Right cardiac atrium (tissue), 5 donors: ENCODE measurements around the gene MUC15. TPM values are rescaled to one million over a fixed set of nuclear protein-coding genes. Genes with fewer than 3 reads are reported as not detected.

ENCODE experiments used
- ATAC-seq, 2 donors: fragments of 200-7000 bp; cut with Tn5 transposase; one replicate each; pipeline versions ENCODE4 v1.8.0 to v1.9.1; 2020; ENCODE audit warnings: moderate library complexity in 2 of 2, mild to moderate bottlenecking in 1 of 2
- DNase-seq, 3 donors: peaks; one replicate each; pipeline ENCODE4 v3.0.0-alpha.2; 2020
- H3K27ac ChIP-seq: one replicate; pipeline ENCODE4 v1.5.1; 2013; ENCODE audit warnings: mild to moderate bottlenecking, low read length, control low read depth, moderate library complexity
- H3K27me3 ChIP-seq: one replicate; pipeline ENCODE4 v1.6.1; 2013; ENCODE audit not compliant: control insufficient read depth, insufficient read depth
- H3K4me1 ChIP-seq: one replicate; pipeline ENCODE4 v1.6.1; 2013; ENCODE audit warnings: low read length; ENCODE audit not compliant: control insufficient read depth, insufficient read depth
- H3K4me3 ChIP-seq: one replicate; pipeline ENCODE4 v1.5.1; 2013; ENCODE audit warnings: low read length, control low read depth
- H3K9me3 ChIP-seq: one replicate; pipeline ENCODE4 v1.6.1; 2013; ENCODE audit warnings: low read length; ENCODE audit not compliant: control insufficient read depth
- WGBS: extraction: QIAGEN DNeasy Blood & Tissue Kit; methylation state at CpG from one replicate; pipeline ENCODE4 v1.1.7; 2013; 5-methylcytosine and 5-hydroxymethylcytosine counted together
- intact Hi-C, 4 donors: fragments of 100-400 bp; cut with DNase I; formaldehyde crosslinking; loops; one replicate each; pipeline versions ENCODE4 v1.11.0 to v1.14.0; 2022 to 2023
- polyA plus RNA-seq: library from polyadenylated mRNA; stranded (reverse); fragments of 200-250 nt; gene quantifications from one replicate; pipeline ENCODE4 v1.2.3, GENCODE V29; 2013
- total RNA-seq, 4 donors: library from RNA; stranded (reverse); fragmentation: NEBNext Ultra II Directional; extraction: Animal tissue kit (Norgen Biotek cat#: 25700); gene quantifications; one replicate each; pipeline ENCODE4 v1.2.1, GENCODE V29; 2021
- donor health status: healthy with polysubstance abuse.
- donor health status: DM: no; HTN: yes; CAD: no.
- donor health status: DM: no; HTN: no; CAD: no.
- donor health status: DM: no; HTN: yes; CAD: no; lungs with severe emphysema.
- donor health status: DM: yes; HTN: yes; CAD: no.

The MUC15 gene
- total and polyA plus RNA-seq, 5 donors = not detected

DNA sequence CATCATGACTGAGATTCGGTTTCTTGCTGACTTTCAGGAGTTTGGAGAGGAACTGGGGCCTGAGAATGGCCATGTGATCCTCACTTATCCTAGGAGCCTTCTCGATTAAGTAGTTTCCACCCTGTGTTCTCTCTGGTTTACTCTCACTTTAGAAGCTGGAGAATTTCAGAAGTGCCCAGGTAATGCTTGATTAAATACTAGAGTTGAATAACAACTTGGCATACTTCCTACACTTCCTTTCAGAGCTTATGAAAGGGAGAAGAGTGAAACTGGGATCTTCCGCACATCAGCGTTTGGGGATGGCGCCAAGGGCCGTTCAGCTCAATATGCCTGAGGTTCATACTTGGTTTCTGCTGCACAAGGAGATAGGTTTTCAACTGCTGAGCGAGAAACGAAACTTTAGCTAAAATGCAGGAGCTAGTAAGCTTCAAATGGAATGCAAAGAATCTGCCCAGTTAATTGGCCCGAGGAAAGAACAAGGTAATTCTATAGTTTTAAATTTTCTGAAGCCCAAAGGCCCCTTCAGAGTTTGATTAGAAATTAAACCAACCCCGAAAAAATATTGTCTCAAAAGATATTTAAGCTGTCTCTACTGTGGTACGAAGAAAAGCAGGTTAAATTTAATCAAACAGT lies 823 bp upstream of the MUC15 start:
- H3K27me3 ChIP-seq = no peaks in the 10 kb centered on the region
- no peak for ATAC-seq
- 78% methylated on average over 11 of the region's 11 CpGs for WGBS
- no peaks in the 10 kb centered on the region for H3K4me1 ChIP-seq
- no peak for DNase-seq
- intact Hi-C loops = no loop called here
- no peaks in the 10 kb centered on the region for H3K9me3 ChIP-seq
- H3K27ac ChIP-seq = no peak overlapping the region
- H3K4me3 ChIP-seq = no peak overlapping the region

- Histone ChIP-seq H3K4me1 (no peaks in the 10 kb centered on the region), H3K4me3 (no peak overlapping the region), H3K27me3 (no peaks in the 10 kb centered on the region), H3K9me3 (no peaks in the 10 kb centered on the region), H3K27ac (no peak overlapping the region)
- intact Hi-C loops = no loop called here
- DNase-seq = no peak
- 65% methylated on average over 2 of the region's 2 CpGs for WGBS
- no peak for ATAC-seq
Measured at GRCh38 chr11:26569646-26570045, 2.4 kb downstream of the MUC15 start.

DNA sequence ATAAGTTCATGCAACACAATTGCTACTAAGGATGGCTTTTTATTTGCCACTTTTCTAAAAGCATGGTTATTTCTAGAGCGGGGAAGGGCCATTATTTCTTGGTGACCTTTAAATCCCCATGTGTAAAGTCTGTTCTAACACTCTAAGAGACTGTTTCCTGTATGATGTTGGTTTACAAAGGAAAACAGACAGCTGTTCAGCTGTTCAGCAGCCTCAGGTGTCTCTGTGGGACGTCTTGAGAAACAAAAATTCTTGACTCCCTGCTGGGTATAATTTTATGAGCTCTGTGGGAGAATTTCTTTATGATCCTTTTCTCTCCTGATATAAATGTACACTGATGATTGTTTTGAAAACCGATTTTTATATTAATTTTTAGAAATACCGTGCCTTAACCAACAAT lies 13.9 kb downstream of the MUC15 start:
- Histone ChIP-seq H3K4me1 (no peaks in the 10 kb centered on the region), H3K27me3 (no peaks in the 10 kb centered on the region), H3K4me3 (no peak overlapping the region), H3K27ac (no peak overlapping the region), H3K9me3 (no peaks in the 10 kb centered on the region)
- 67% methylated on average over 4 of the region's 4 CpGs for WGBS
- no peak for ATAC-seq
- no peak for DNase-seq
- intact Hi-C loops = no loop called here

- ATAC-seq (no peak), DNase-seq (no peak)
- WGBS = 43% methylated on average over 3 of the region's 3 CpGs
- Histone ChIP-seq H3K4me1 (no peaks in the 10 kb centered on the region), H3K27ac (no peak overlapping the region), H3K27me3 (no peaks in the 10 kb centered on the region), H3K4me3 (no peak overlapping the region), H3K9me3 (no peaks in the 10 kb centered on the region)
- intact Hi-C loops = no loop called here
Measured at GRCh38 chr11:26557666-26558065, 14.4 kb downstream of the MUC15 start.

DNA sequence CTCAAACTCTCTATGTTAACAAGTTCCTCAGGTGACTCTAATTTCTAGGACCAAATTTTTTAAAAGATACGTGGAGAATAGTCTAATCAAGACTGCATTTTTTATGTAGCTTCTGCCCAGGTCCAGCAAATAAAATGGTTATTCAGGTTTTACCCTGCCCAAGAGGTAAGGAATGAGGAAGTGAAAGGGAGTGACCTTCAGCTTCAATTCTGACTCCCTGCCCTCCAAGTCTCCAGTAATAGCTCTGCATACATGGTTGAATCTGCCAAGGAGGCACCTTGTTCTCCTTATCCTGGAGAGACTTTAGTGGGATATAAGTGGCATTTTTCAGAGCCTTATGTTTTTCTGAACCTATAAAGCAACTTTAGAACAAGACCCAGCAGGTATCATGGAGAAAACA lies 15.5 kb downstream of the MUC15 start:
- Histone ChIP-seq H3K4me1 (no peaks in the 10 kb centered on the region), H3K27ac (no peak overlapping the region), H3K4me3 (no peak overlapping the region), H3K27me3 (no peaks in the 10 kb centered on the region), H3K9me3 (no peaks in the 10 kb centered on the region)
- intact Hi-C loops = no loop called here
- 77% methylated on average over 1 of the region's 1 CpG for WGBS
- ATAC-seq (no peak), DNase-seq (no peak)

- Histone ChIP-seq H3K27me3 (no peaks in the 10 kb centered on the region), H3K4me3 (no peak overlapping the region), H3K9me3 (no peaks in the 10 kb centered on the region), H3K27ac (no peak overlapping the region), H3K4me1 (no peaks in the 10 kb centered on the region)
- DNase-seq (no peak), ATAC-seq (no peak)
- intact Hi-C loops = no loop called here
- 83% methylated on average over 5 of the region's 5 CpGs for WGBS
Measured at GRCh38 chr11:26554455-26554854, 17.6 kb downstream of the MUC15 start.

DNA sequence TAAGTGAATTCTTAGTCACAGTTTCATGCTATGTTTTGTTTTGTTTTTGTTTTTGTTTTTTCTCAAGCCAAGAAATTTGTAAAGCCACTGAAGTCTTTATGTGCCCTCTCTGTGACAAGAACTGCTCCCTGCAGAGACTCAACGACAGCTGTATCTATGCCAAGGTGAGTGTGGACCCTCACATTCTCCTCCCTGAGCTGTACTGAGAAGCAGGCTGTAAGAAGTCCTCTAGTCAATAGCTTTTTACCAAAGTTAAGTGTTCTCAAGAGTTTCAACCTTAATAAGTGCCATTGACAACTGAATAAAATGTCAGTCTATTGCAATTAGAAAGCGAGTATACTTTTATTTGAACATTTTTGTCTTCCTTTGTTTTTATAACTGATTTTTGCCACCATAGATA lies 18.9 kb downstream of the MUC15 start:
- no peak overlapping the region for H3K27ac ChIP-seq
- no peak overlapping the region for H3K4me3 ChIP-seq
- H3K27me3 ChIP-seq = no peaks in the 10 kb centered on the region
- no peaks in the 10 kb centered on the region for H3K4me1 ChIP-seq
- no peak for ATAC-seq
- intact Hi-C loops = no loop called here
- no peaks in the 10 kb centered on the region for H3K9me3 ChIP-seq
- DNase-seq = no peak
- 55% methylated on average over 2 of the region's 2 CpGs for WGBS

DNA sequence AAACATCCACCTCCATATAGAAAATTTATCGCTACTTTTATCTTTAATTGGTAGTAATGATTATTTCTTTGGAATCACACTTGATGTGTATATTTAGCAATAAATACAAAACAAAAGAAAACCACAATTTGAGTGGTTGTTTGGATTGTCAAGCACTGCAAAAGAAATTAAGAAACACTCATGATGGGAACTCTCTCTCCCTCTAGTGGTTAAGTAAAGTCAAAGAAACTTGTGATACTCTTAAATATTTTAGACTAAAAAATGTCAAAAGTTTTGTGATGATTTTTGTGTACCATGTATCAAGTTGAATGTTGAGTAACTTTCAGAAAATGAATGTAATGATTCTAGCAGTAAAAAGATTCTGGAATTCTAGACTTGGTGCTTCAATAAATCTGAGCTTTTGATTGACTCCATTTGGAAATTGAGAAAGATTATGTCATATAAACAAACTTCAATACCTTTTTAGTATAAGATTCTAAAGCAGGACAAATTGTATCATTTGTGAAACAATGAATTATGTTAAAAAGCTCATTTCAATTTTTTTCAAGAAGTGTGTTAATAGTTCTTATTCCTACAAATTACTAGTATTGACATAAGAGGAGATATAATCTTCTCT lies 20.8 kb downstream of the MUC15 start:
- H3K9me3 ChIP-seq = no peaks in the 10 kb centered on the region
- intact Hi-C loops = no loop called here
- WGBS = 39% methylated on average over 1 of the region's 1 CpG
- no peak for ATAC-seq
- no peak overlapping the region for H3K4me3 ChIP-seq
- no peak for DNase-seq
- H3K4me1 ChIP-seq = no peaks in the 10 kb centered on the region
- H3K27me3 ChIP-seq = no peaks in the 10 kb centered on the region
- H3K27ac ChIP-seq = no peak overlapping the region

DNA sequence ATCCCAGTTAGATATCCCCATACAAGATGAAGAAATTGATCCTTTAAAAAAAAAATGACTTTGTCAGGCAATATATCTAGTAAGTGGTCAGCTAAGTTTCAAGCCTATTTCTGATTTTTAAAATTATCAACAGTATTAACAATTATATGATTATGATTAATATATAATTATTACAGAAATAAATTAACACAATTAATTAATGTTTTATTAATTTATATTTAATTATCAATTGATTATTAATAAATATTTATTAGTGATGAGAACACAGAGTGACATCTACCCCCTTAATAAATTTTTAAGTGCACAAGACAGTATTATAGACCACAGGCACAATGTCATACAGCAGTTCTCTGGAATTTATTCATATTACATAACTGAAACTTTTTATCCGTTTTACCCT lies 22.0 kb downstream of the MUC15 start:
- 70% methylated on average over 1 of the region's 1 CpG for WGBS
- no peak overlapping the region for H3K4me3 ChIP-seq
- H3K27me3 ChIP-seq = no peaks in the 10 kb centered on the region
- ATAC-seq (no peak), DNase-seq (no peak)
- intact Hi-C loops = no loop called here
- H3K4me1 ChIP-seq = no peaks in the 10 kb centered on the region
- H3K9me3 ChIP-seq = no peaks in the 10 kb centered on the region
- H3K27ac ChIP-seq = no peak overlapping the region

DNA sequence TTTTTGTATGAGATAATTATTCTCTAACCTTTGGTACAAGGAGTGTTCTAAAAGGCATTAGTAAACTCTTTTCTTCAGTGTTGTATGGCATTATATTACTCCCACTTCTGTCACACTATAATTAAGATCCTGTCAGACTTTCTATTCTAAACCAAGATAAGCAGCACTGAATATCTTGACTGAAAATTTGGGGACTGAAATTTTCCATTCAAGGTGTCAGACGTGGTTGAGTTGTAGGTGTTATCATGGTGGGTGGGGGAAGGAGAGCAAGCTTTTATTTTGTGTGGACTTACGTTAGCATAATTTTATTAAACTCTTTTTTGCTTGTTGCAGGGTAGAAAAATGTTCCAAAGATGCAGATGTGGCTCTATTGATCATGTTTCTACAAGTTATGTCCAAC lies 22.9 kb downstream of the MUC15 start:
- ATAC-seq (no peak), DNase-seq (no peak)
- intact Hi-C loops = no loop called here
- Histone ChIP-seq H3K27me3 (no peaks in the 10 kb centered on the region), H3K27ac (no peak overlapping the region), H3K9me3 (no peaks in the 10 kb centered on the region), H3K4me3 (no peak overlapping the region), H3K4me1 (no peaks in the 10 kb centered on the region)
- WGBS = 56% methylated on average over 2 of the region's 2 CpGs

DNA sequence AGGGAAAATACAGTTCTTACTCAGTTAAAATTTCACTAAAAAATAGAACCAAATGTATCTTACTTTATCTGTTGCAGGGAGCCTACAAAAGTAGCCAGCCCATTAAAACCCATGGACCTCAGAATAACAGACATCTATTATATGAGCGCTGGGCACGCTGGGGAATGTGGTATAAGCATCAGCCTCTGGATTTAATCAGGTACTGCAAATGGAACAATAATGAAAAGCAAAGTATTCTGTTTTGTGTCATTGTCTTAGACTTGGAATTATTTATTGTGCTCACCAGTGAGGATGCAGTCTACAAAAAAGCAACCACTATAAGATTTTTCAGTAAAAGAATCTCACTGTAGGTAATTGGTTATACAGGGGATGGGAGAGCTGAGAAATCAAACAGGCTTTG lies 30.2 kb downstream of the MUC15 start:
- Histone ChIP-seq H3K4me1 (no peaks in the 10 kb centered on the region), H3K27me3 (no peaks in the 10 kb centered on the region), H3K4me3 (no peak overlapping the region), H3K9me3 (no peaks in the 10 kb centered on the region), H3K27ac (no peak overlapping the region)
- DNase-seq (no peak), ATAC-seq (no peak)
- intact Hi-C loops = no loop called here
- 84% methylated on average over 2 of the region's 2 CpGs for WGBS

GRCh38 chr11:26539517-26539916 lies 32.5 kb downstream of the MUC15 start:
- intact Hi-C loops = no loop called here
- Histone ChIP-seq H3K27ac (no peak overlapping the region), H3K27me3 (no peaks in the 10 kb centered on the region), H3K4me1 (no peaks in the 10 kb centered on the region), H3K9me3 (no peaks in the 10 kb centered on the region), H3K4me3 (no peak overlapping the region)
- WGBS = 89% methylated on average over 3 of the region's 3 CpGs
- ATAC-seq (no peak), DNase-seq (peak in 1 of 3 donors; percentile 13)
